Upper lobe of left lung (tissue), 4 donors: ENCODE measurements around the gene GSPT1.

Source experiments
- POLR2A ChIP-seq, 4 donors: fragments of 450-650 bp; IDR thresholded peaks; one replicate each; pipeline ENCODE4 v1.5.1; 2016 to 2017; ENCODE audit warnings: antibody characterized with exemption in 4 of 4, mild to moderate bottlenecking in 2 of 4
- POLR2AphosphoS5 ChIP-seq, 2 donors: sonication (generic); formaldehyde crosslinking; IDR thresholded peaks; one replicate each; pipeline ENCODE4 v1.5.1; 2017; ENCODE audit warnings: antibody characterized with exemption in 2 of 2
- TF ChIP-seq, protein P1 (sequence below), 6 experiments: fragments of 450-650 bp in 4 of 6; fragments of 200-600 bp in 2 of 6; sonication (generic) in 2 of 6; IDR thresholded peaks; one replicate each; pipeline ENCODE4 v1.5.1; 2016 to 2019; ENCODE audit warnings: antibody characterized with exemption in 6 of 6

DNA sequence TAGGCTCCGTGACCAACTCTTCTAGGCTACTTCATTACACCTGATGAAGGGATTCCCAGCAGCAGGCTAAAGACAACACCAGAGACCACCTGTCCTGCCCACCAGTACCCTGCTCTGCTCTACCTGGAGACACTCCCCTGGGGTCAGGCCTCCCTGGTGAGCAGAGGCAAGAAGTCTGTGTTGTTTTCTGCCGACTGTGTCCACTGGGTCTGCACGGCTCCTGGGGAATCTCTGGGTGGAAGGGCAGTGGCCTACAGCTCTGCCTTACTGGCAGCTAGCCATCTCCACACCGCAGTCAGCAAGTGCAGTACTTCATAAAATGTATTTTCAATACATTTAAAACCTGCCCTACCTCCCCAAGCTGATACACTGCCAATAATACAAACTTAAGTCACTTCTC is 71.3 kb downstream of the GSPT1 start:
- TF ChIP-seq POLR2A (IDR thresholded peaks at IDR 0.05) (no peak), POLR2AphosphoS5 (IDR thresholded peaks at IDR 0.05) (no peak)
- TF ChIP-seq, protein P1, sequence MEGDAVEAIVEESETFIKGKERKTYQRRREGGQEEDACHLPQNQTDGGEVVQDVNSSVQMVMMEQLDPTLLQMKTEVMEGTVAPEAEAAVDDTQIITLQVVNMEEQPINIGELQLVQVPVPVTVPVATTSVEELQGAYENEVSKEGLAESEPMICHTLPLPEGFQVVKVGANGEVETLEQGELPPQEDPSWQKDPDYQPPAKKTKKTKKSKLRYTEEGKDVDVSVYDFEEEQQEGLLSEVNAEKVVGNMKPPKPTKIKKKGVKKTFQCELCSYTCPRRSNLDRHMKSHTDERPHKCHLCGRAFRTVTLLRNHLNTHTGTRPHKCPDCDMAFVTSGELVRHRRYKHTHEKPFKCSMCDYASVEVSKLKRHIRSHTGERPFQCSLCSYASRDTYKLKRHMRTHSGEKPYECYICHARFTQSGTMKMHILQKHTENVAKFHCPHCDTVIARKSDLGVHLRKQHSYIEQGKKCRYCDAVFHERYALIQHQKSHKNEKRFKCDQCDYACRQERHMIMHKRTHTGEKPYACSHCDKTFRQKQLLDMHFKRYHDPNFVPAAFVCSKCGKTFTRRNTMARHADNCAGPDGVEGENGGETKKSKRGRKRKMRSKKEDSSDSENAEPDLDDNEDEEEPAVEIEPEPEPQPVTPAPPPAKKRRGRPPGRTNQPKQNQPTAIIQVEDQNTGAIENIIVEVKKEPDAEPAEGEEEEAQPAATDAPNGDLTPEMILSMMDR (IDR thresholded peaks at IDR 0.05) = no peak
